Stimulated activated CD8-positive, alpha-beta memory T cell treated with anti-CD3 and anti-CD28 coated beads, Interleukin-4, amount 100 ng/mL, for 48 hours (primary cell): ENCODE results near the gene ST8SIA3.
A peak's percentile ranks its signal among the peaks of the same experiment; 100 is the strongest.

ENCODE experiments used
- DNase-seq: peaks from one replicate; pipeline ENCODE4 v3.0.0-alpha.2; 2020

ST8SIA3 gene, protein sequence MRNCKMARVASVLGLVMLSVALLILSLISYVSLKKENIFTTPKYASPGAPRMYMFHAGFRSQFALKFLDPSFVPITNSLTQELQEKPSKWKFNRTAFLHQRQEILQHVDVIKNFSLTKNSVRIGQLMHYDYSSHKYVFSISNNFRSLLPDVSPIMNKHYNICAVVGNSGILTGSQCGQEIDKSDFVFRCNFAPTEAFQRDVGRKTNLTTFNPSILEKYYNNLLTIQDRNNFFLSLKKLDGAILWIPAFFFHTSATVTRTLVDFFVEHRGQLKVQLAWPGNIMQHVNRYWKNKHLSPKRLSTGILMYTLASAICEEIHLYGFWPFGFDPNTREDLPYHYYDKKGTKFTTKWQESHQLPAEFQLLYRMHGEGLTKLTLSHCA

DNA sequence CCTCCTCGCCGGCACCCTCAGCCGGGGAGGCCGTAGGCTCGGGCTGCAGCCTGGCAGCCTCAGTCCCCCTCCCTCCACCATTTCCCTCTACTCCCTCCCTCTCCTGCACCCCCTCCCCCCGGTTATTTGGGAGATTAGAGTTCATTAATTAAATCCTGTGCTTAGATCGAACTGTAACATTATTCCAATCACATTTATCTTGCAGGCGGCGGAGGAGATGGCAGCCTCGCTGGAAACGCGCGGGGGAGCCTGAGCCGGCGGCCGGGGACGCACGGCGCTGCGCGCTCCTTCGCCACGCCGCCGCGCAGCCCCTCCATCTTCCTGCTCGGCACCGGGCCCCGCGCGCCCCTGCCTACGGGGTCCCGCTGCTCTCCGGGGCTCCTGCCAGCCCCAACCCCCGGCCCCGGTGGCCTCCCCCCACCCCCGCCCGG lies at the start of gene ST8SIA3:
Gene ST8SIA3, plus strand, starts transcription at position 287 of the 431 bp plus-strand sequence. CDS start 290 bp downstream, outside the sequence.
- DNase-seq = no peak

DNA sequence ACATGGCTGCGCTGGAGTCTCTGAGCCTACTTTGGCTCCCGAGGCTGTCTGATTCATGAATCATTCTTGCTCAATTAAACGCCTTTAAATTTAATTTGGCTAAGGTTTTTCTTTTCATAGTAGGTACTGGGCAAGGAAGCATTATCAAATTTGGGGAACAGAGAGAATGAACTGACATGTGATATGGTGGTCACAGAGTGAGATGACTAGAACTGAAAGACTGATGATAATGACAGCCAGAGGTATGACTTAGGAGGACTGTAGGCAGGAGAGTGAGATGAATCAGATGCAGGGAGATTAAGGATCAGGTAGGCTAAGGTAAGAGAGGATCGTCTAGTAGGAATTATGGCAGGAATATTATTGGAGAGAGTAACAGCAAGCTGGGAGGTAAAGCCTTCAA lies 40.9 kb upstream of the ST8SIA3 start:
- DNase-seq = no peak

DNA sequence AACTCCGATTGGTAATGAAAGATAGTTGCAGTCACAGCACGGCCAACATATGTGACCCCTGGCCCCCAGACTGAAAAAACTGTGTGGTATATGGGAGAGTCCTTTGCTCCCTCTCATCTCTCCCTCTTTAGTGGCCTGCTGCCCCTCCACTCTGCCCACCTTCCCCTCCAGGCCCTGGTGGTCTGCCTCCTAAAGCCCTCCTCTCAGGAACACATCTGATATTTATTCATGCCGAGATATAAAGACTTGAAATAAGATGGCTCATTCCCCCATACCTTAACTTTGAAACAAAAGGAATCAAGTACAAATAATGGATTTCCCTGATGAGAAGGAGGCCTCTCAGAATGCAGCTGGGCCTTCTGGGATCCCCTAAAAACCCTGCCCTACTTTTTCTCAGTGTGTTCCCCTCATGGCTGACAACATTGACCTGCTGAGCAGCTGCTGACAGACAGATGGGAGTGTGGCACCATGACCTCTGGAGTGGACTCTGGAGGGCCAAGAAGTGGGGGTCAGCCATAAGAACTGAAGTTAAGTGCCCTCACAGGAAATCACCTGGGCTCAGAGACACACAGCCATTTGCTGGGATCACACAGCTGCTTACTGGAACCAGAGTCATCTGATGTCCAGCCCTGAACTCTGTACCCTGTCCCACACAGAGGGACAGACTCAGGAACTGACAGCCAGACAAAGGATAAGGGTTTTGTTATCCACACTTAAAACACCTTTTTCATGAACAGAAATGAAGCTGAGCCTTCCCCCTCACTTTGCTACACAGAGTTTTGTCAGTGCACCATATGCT lies 39.8 kb upstream of the ST8SIA3 start:
- DNase-seq = no peak

DNA sequence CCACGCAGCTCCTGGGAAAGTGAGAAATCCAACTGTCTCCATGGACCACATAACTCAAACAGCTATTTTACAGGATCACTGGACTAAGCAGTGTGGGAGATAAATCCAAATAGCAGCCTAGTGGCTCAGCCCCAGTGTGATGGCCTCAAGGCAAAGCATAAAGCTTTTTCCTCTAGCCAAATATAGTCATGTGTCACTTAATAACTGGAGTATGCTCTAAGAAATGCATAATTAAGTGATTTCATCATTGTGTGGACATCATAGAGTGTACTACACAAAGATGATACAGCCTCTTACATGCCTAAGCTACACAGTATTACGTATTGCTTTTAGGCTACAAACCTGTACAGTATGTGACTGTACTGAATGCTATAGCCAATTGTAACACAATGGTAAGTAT lies 31.8 kb upstream of the ST8SIA3 start:
- DNase-seq = no peak

DNA sequence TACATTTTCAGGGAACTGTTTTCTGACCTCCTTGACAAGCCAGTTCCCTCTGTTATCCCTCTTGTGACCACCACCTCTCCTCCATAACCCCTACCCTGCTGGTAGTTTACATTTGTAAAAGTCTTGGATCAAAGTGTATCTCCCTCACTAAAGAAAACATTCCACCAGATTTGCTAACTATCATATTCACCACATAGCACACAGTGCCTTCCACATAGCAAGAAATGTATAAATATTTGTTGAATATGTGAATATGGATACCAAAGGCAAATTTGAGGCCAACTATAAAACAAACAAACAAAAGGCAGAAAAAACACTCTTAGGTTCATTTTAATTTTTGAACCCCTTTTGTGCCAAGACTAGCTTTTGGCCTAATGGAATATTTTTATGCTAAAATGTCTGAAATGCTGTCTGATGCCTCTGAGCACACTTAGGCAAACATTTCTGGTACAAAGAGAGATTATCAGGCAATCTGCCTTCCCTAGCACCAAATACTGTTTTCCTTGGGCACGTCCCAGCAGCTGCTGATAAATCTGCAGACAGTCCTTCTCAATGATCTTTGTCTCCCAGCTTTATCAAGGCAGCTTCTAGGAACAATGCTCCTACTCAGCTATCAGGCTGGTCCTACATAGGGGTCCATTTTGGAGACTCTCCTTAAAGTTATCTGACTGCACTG lies 26.7 kb upstream of the ST8SIA3 start:
- no peak for DNase-seq

DNA sequence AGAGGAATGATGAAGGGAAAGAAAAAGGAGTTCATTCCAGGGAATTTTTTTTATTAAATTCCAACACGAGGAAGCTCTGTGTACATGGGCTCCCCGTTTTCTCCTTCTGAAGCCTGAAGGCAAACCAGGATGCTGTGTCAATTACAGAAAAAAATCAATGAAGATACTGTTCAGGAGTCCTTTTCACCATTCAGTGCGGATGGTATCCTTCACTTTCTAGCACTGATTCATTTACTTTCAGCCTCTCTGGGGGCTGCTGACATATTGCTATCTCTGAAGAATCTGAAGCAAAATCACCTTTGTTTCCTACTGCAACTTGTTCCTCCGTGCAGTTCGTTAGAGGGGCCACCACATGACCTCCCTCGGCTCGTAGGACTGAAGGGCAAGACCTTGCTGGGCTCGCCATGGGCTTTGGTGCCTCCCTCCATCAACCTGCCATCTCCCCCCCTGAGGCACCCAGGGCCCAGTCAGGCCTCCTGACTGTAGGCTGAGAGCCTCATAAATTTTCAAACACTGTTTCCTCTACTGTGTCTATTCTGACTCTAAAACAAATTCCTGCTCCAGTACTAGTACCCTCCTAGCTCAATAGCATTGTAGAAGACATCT lies 25.5 kb upstream of the ST8SIA3 start:
- no peak for DNase-seq

DNA sequence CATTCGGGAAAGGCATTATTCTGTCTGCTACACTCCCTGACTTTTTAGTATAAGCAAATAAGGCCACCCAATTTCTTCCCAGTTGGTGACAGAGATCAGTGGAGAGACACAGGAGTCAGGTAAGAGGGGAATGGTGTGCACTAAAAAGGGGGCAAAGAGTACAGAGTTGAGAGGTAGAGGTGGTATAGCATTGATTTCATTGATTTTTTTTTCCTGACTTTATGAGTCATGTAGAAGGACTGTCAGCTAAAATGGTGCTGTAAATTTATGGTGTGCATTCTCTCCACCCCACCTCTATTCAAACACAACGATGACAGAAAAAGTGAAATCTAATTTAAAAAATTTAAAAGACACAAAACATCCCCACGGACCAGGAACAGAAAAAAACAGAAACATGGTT lies 23.7 kb upstream of the ST8SIA3 start:
- DNase-seq = no peak

DNA sequence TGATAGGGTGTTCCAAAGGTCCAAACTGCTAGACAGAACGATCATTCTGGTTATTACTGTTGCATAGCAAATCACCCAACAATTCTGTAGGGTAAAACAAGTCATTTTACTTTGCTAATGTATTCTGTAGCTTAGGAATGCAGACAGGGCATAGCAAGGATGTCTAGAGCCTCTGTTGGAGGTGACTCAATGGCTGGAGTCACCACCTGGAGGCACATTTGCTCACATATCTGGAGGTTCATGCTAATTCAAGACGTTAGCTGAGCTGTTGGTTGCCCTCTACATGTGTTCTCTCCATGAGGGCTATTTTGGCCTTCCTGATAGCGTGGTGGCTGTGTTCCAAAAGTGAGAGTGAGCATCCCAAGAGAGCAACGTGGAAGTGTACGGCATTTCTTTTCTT lies 22.5 kb upstream of the ST8SIA3 start:
- DNase-seq = no peak

DNA sequence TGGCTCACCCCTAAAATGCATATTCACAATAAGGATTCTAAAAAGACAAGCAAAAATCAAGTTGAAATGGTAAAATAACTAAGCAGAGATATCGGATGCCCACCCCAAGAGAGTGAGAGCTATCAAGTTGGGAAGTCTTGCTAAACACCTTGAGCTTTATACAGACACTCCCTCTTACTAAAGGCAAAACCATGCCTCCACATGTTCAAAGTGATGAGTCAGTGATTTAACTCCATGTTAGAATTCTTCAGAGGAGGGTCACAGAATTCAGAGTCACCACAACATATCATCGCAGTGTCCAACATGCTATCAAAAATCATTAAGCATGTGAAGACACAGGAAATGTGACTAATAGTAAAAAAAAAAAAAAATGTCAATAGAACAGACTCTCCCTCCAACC lies 20.6 kb upstream of the ST8SIA3 start:
- no peak for DNase-seq

DNA sequence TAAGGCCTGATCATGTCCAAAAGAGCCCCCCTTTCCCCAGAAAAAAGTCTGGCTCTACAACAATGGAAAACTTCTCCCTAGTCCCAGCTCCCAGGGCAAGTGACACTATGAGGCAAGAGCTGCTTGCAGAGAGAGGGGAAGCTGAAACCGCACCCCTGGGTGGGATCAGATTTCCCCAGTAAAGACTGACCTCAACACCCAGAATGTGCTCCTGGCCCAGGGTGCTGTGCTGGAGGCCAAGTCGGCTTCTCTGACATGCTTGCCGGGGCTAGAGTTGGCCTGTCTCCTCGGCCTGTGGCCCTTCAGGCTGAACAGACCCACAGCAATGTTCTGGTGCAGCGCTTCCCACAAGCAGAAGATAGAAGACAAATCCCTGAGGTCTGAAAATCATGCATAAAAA lies 18.4 kb upstream of the ST8SIA3 start:
- DNase-seq = no peak

DNA sequence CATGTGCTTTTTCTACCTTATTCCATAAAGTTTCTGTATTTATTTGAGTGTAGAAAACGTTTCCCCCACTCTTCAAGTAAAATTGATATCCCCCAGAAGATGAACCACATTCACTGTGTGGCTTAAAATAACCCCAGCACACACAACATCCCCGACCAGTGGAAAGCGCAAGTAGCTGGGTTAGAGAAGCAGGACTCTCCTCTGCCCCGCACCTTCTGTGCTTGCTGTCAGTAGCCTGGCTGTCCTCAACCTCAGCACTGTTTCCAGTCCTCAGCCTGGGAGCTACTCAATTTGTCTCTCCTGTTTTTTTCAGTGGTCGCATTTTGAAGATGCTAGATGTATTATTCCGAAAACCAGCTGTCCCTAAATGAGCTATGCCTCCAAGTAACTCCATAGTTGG lies 18.0 kb upstream of the ST8SIA3 start:
- DNase-seq = no peak

DNA sequence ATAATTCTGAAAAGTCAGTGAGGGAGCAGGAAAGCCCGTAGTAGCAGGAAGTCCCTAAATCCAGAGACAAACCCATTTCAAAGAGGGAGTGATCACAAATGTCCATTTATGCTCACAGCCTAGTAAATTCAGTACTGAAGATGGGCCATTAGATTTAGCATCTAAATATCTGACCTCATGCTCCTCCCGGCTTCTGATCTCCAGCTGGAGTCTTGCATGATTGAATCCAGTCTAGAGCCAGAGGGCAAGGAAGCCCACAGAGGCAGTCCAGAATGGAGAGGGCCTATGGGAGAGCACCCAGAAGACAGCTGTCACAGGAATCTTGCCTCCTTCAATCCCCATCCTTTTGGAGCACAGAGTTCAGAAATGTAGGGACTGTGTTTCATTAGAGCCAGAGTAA lies 16.0 kb upstream of the ST8SIA3 start:
- no peak for DNase-seq

DNA sequence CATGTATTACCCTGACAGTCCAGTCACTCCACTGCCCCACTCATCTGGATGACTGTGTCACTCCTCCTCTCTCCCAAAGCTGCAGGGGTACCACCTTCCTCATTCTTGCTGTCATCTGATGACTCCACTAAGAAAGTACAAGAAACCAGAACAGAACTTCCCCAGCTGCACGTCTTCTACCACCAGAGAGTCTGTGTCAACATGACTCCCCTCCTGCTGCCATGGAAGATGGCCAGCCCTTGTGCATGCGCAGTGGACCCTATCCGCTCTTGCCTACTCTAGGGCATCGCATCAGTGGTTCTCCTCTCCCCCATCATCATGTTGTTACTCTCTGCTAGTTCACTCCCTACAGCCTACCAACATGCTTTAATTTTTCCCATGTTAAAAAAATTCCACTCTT lies 14.5 kb upstream of the ST8SIA3 start:
- DNase-seq = no peak

DNA sequence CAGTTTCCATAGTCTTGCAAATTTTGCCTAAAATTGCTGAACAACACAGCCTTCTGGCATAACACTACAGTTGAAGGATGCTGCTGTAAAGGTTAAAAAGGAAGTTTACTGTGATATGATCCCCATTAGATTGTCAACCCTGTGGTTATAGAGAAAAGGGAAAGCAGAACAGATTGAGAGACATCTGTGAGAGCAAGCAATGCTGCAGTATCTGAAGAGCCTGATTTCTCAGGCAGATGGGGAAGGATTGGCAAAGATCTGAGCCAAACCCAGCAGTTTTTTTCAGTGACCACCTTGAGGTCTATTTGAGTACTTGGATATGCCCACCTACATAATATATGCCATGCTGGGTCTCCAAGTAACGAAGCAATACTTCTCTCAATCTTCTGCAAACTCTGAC lies 8.5 kb upstream of the ST8SIA3 start:
- no peak for DNase-seq

DNA sequence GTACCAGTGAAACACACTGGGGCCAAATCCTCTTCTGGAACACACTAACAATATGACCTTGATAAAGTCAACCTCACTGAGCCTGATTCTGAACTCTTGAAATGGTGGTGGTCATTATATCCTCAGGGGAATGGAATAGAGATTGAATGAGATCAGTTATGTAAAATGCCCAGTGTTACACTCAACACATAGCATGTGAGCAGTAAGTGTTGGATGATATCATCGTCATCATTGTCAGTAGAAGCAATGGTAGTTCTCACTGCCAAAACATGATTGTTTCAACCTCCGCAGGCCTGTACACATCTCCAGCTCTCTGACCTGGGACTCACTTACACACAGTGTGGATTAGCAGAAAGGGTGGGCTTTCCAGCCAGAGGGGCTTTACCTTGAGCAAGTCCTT lies 5.5 kb upstream of the ST8SIA3 start:
- no peak for DNase-seq

DNA sequence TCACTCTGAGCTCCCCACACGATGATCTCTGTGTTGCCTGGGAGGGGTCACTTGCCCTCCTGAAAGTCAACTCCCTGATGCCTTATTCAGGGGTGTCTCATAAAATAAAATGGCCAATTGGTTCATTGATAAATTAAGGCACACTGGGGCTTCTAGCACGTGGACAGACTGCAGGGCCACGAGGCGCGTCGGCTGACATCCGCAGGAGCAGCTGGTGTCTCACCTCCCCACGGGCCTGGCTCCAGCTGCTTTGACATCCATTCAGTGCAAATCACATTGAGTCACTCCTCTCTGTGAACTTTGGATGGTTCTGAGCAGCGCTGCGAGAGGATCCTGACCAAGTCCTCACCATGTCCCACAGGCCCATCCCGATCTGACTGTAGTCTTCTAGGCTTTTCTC lies 4.6 kb upstream of the ST8SIA3 start:
- no peak for DNase-seq

DNA sequence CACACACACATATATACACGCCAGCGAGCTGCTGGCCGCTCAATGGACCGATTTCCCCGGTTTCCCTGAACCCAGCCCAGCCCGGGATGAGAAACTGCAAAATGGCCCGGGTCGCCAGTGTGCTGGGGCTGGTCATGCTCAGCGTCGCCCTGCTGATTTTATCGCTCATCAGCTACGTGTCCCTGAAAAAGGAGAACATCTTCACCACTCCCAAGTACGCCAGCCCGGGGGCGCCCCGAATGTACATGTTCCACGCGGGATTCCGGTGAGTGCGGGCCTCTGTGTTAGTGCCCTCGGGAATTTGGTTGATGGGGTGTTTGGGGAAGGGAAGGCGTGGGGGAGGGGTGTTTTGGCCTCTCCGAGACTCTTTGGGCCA lies 392 bp downstream of the ST8SIA3 start:
- DNase-seq = no peak

DNA sequence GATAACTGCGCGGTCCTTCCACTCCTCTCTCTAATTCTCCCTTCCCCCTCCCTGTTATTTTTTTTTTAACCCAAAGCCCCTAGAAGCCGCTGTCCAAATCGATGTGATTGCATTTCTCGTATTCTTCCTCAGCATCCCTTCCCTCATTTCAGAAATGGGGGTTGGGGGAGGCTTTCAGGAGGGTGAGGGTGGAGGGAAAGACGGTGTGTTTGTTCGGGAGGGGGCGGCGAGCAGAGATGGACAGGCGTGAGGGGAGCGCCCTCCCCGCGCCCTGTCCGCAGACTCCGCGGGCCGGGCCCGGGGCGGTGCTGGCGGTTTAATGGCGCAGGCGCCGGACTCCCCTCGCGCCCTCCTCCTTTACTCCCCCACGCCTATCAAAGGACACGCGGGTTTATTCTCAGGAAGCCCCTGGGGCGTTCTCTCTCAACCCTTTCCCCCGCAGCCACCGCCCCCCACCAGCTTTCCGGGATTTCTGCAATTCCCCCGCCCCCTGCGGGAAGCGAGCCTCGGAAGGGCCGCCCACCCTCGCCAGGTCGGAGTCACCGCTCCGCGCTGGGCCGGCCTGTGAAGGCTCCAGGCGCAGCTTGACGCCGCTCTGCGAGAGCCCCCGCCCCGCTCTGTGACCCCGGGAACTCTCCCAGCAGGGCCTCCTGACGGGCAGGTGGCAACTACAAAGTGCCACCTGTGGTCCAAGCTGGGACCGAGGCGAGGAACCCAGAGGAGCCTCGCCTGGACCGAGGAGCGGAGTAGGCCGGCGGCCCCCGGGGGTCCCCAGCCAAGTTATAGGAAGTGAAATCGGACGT lies 981 bp downstream of the ST8SIA3 start:
- DNase-seq = no peak

DNA sequence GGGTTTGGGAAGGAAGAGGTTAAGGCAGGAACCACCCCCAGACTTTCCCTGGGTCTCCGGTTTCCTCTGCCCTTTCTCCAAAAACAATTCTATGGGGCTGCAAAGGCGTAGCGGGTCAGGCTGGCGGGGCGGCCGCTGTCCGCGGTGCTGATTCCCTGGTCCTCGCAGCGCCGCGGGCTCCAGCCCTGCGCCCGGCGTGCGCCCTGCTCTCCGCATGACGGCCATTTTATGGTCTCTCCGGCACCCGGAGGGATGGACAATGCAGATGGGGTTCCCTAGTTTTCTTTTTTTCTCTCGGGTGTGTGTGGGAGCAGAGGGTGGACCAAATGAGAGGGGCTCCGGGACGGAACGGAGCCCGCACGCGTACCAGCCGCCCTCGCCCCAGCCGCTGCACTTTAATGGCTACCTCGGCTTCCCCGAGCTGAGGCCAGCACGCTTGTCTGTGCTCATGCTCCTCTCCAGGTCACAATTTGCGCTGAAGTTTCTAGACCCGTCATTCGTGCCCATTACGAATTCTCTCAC lies 1.6 kb downstream of the ST8SIA3 start:
- DNase-seq = peak; percentile 53

DNA sequence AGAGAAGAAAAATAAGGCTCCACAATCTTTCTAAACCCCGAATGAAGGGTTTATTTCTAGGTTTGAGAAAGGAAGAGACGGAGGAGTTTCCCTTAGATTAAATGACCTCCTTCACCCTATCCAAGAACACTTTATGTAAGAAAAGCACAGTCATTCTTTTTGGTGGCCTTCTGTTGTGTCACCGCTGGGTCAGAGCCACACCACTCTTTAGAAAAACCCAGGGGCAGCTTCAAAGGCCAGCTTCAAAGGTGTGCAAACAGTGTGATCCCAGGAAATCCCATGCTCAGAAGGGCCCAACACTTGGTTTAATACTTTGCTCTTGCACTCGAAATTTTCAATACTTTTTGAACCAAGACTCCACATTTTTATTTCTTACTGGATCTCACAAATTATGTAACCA lies 7.1 kb downstream of the ST8SIA3 start:
- no peak for DNase-seq

DNA sequence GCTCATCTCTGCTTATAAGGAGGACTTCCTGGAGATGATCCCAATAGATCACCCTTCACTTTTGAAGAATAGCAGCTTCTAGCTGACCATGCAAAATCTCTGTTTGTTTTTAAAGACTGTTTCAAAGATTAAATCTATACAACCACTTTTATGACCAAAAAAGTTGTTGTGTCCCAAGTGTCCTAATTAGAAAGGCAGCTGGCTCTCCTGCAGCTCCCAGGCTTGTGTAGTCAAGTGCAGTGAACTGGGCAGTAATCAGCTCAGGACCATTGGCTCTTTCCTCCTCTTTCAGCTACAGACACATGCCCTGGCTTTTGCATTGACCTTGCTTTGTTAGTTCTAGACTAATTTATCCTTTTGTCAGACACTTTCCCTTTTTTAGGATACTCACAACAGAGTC lies 10.4 kb downstream of the ST8SIA3 start:
- DNase-seq = no peak

DNA sequence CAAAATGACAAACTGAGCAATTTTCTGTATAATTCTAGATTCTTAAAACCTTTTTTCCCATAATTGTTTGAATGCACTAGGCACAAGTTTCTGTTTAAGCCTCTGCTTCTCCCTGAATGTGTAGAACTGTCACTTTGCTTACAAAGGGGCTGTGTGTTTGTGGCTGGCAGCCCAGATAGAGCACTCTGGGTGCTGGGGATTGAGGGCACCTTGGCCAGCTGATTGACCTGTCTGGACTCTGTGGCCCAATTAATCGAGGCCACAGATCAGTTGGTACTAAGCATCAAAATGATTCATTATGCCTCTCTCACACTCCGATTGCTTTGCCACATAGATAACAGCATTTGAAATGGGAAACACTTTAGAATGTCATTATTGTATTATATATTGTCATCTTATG lies 12.1 kb downstream of the ST8SIA3 start:
- no peak for DNase-seq
